H1 (cell line): ENCODE results near the gene CRIP1. TPM values are rescaled to one million over a fixed set of nuclear protein-coding genes. Genes with fewer than 3 reads are reported as not detected.

Experiments used
- CTCF ChIA-PET: fragments of 300-600 bp; sonication (Branson Sonifier 250); formaldehyde crosslinking; loops from one replicate; lab custom pipeline; 2021; ENCODE audit not compliant: partially characterized antibody; lab: Charles Lee
- POLR2A ChIA-PET: fragments of 300-600 bp; sonication (Branson Sonifier 250); formaldehyde crosslinking; loops from one replicate; lab custom pipeline; 2021; ENCODE audit warnings: inconsistent platforms; ENCODE audit not compliant: partially characterized antibody; lab: Charles Lee
- DNase-seq, 2 experiments: peaks; one replicate each; pipeline versions ENCODE4 v3.0.0 to v3.0.0-alpha.2; 2010 to 2022; ENCODE audit warnings: low spot score in 2 of 2, low read depth in 1 of 2, mixed read lengths in 1 of 2
- FAIRE-seq: peaks from 2 replicates; lab custom pipeline; 2011; peaks lifted over from hg19 to GRCh38; lab: Jason Lieb, UNC
- H2AFZ ChIP-seq: 2 replicates; pipeline ENCODE4 v1.8.1; 2012; ENCODE audit warnings: low read length, inconsistent platforms
- H2AK5ac ChIP-seq: 2 replicates; pipeline ENCODE4 v1.6.1; 2013; ENCODE audit warnings: low read depth, low read length
- H2BK120ac ChIP-seq: replicated peaks from 2 replicates; pipeline ENCODE3; 2013; ENCODE audit warnings: low read depth, low read length, inconsistent platforms
- H2BK12ac ChIP-seq: 2 replicates; pipeline ENCODE4 v1.6.1; 2013; ENCODE audit warnings: low read depth, low read length
- H2BK15ac ChIP-seq: 2 replicates; pipeline ENCODE4 v1.6.1; 2013; ENCODE audit warnings: low read length
- H2BK20ac ChIP-seq: 2 replicates; pipeline ENCODE4 v1.6.1; 2013; ENCODE audit warnings: low read length
- H2BK5ac ChIP-seq: 2 replicates; pipeline ENCODE4 v1.6.1; 2013; ENCODE audit warnings: low read depth, low read length
- H3K14ac ChIP-seq: 2 replicates; pipeline ENCODE4 v1.6.1; 2013; ENCODE audit warnings: inconsistent platforms; ENCODE audit not compliant: insufficient read length
- H3K18ac ChIP-seq: 2 replicates; pipeline ENCODE4 v1.6.1; 2013; ENCODE audit warnings: low read length; ENCODE audit errors: extremely low read depth
- H3K23ac ChIP-seq: 2 replicates; pipeline ENCODE4 v1.6.1; 2013; ENCODE audit warnings: inconsistent platforms; ENCODE audit not compliant: insufficient read length
- H3K23me2 ChIP-seq: 2 replicates; pipeline ENCODE4 v1.6.1; 2013; ENCODE audit warnings: low read depth, low read length
- H3K27ac ChIP-seq: 2 replicates; pipeline ENCODE4 v1.6.1; 2011; ENCODE audit warnings: low read depth, low read length, inconsistent platforms
- H3K27me3 ChIP-seq, 4 experiments: replicated peaks in 1 of 4; 1 replicate in 1 of 4; 2 replicates in 3 of 4; pipeline versions ENCODE4 v1.6.1 to v1.8.1; 2011 to 2013; ENCODE audit warnings: low read length in 3 of 4, mild to moderate bottlenecking in 3 of 4, inconsistent platforms in 2 of 4, mixed read lengths in 2 of 4, moderate library complexity in 1 of 4; ENCODE audit not compliant: control insufficient read depth in 3 of 4, insufficient read depth in 3 of 4; ENCODE audit errors: extremely low read depth in 1 of 4
- H3K36me3 ChIP-seq, 4 experiments: 2 replicates each; pipeline versions ENCODE4 v1.6.1 to v1.8.1; 2011 to 2013; ENCODE audit warnings: mild to moderate bottlenecking in 4 of 4, low read length in 3 of 4, moderate library complexity in 2 of 4, control low read depth in 1 of 4, inconsistent platforms in 1 of 4; ENCODE audit not compliant: insufficient read depth in 4 of 4, control insufficient read depth in 2 of 4
- H3K4ac ChIP-seq: replicated peaks from 2 replicates; pipeline ENCODE3; 2013; ENCODE audit warnings: low read length, low read depth, mixed read lengths, inconsistent platforms; ENCODE audit not compliant: insufficient read length
- H3K4me1 ChIP-seq, 4 experiments: replicated peaks in 1 of 4; 1 replicate in 1 of 4; 2 replicates in 3 of 4; pipeline versions ENCODE4 v1.6.1 to v1.8.1; 2011 to 2013; ENCODE audit warnings: low read length in 3 of 4, inconsistent platforms in 2 of 4, mixed read lengths in 1 of 4; ENCODE audit not compliant: insufficient read depth in 4 of 4, control insufficient read depth in 3 of 4
- H3K4me2 ChIP-seq, 2 experiments: 2 replicates each; pipeline versions ENCODE4 v1.6.1 to v1.8.1; 2011 to 2013; ENCODE audit warnings: low read depth in 2 of 2, low read length in 2 of 2, control low read depth in 1 of 2, inconsistent platforms in 1 of 2, mild to moderate bottlenecking in 1 of 2; ENCODE audit not compliant: insufficient read depth in 1 of 2
- H3K4me3 ChIP-seq, 4 experiments: fragments of 200-600, 300-600 bp in 1 of 4; sonication (generic), shearing (Covaris generic), sonication (Bioruptor Twin) in 1 of 4; 2 replicates each; pipeline versions ENCODE4 v1.5.1 to v1.8.1; 2011 to 2016; ENCODE audit warnings: low read length in 4 of 4, low read depth in 3 of 4, control low read depth in 2 of 4, inconsistent platforms in 2 of 4, mild to moderate bottlenecking in 2 of 4, mixed read lengths in 1 of 4, moderate library complexity in 1 of 4; ENCODE audit not compliant: insufficient read depth in 2 of 4; ENCODE audit errors: extremely low read depth in 1 of 4
- H3K56ac ChIP-seq: replicated peaks from 2 replicates; pipeline ENCODE3; 2013; ENCODE audit warnings: low read depth, mild to moderate bottlenecking, mixed read lengths, low read length, inconsistent platforms; ENCODE audit not compliant: insufficient read length
- H3K79me1 ChIP-seq: 2 replicates; pipeline ENCODE4 v1.6.1; 2013; ENCODE audit warnings: low read depth, low read length, control low read depth
- H3K79me2 ChIP-seq, 2 experiments: 2 replicates each; pipeline versions ENCODE4 v1.6.1 to v1.8.1; 2012 to 2013; ENCODE audit warnings: low read length in 2 of 2, mild to moderate bottlenecking in 2 of 2, inconsistent platforms in 1 of 2; ENCODE audit not compliant: insufficient read depth in 2 of 2, control insufficient read depth in 1 of 2
- H3K9ac ChIP-seq, 4 experiments: replicated peaks in 1 of 4; 1 replicate in 1 of 4; 2 replicates in 3 of 4; pipeline versions ENCODE4 v1.6.1 to v1.8.1; 2011 to 2013; ENCODE audit warnings: low read depth in 3 of 4, low read length in 3 of 4, control low read depth in 2 of 4, mild to moderate bottlenecking in 2 of 4, moderate library complexity in 2 of 4, inconsistent platforms in 1 of 4; ENCODE audit errors: extremely low read depth in 1 of 4
- H3K9me3 ChIP-seq, 2 experiments: 2 replicates each; pipeline versions ENCODE4 v1.6.1 to v1.8.1; 2012 to 2013; ENCODE audit warnings: mild to moderate bottlenecking in 2 of 2, moderate library complexity in 2 of 2, control low read depth in 1 of 2, inconsistent platforms in 1 of 2, low read depth in 1 of 2, low read length in 1 of 2, mixed read lengths in 1 of 2; ENCODE audit not compliant: insufficient read depth in 2 of 2
- H4K20me1 ChIP-seq, 2 experiments: replicated peaks in 1 of 2; 2 replicates each; pipeline versions ENCODE3 to v1.8.1; 2011 to 2013; ENCODE audit warnings: inconsistent platforms in 2 of 2, low read length in 2 of 2, mild to moderate bottlenecking in 1 of 2; ENCODE audit not compliant: insufficient read depth in 2 of 2, control insufficient read depth in 1 of 2
- H4K5ac ChIP-seq: 2 replicates; pipeline ENCODE4 v1.6.1; 2013; ENCODE audit warnings: low read length, low read depth, mixed read lengths, inconsistent platforms; ENCODE audit not compliant: insufficient read length
- H4K8ac ChIP-seq: 2 replicates; pipeline ENCODE4 v1.8.0; 2013; ENCODE audit warnings: mild to moderate bottlenecking, moderate library complexity, low read length, inconsistent platforms; ENCODE audit not compliant: insufficient read depth; ENCODE audit errors: extremely low read depth
- H4K91ac ChIP-seq: replicated peaks from 2 replicates; pipeline ENCODE3; 2013; ENCODE audit warnings: low read length, mixed read lengths, inconsistent platforms; ENCODE audit not compliant: insufficient read length
- CTBP2 ChIP-seq: IDR thresholded peaks from 2 replicates; pipeline ENCODE4 v1.7.0; 2011; ENCODE audit warnings: borderline replicate concordance, mild to moderate bottlenecking, moderate library complexity, mixed read lengths, low read length; ENCODE audit not compliant: insufficient read depth, insufficient read length
- EP300 ChIP-seq, 2 experiments: IDR thresholded peaks; 1 replicate in 1 of 2; 2 replicates in 1 of 2; pipeline ENCODE4 v1.6.1; 2011 to 2012; ENCODE audit warnings: low read depth in 2 of 2, low read length in 2 of 2, mild to moderate bottlenecking in 2 of 2, borderline replicate concordance in 1 of 2, inconsistent platforms in 1 of 2, moderate library complexity in 1 of 2
- KDM4A ChIP-seq: IDR thresholded peaks from one replicate; pipeline ENCODE4 v1.7.1; 2012; ENCODE audit warnings: low read depth, mild to moderate bottlenecking, moderate library complexity, low read length, inconsistent platforms; ENCODE audit not compliant: severe bottlenecking
- KDM5A ChIP-seq: fragments of 200-600 bp; IDR thresholded peaks from 2 replicates; pipeline ENCODE4 v1.7.1; 2012; ENCODE audit warnings: mild to moderate bottlenecking, low read length, inconsistent platforms, mixed read lengths
- MAX ChIP-seq: IDR thresholded peaks from 2 replicates; pipeline ENCODE4 v1.6.1; 2012; ENCODE audit warnings: inconsistent platforms
- SP2 ChIP-seq: IDR thresholded peaks from 2 replicates; pipeline ENCODE4 v1.6.1; 2012; ENCODE audit warnings: mild to moderate bottlenecking, low read length, inconsistent platforms
- YY1 ChIP-seq: IDR thresholded peaks from 2 replicates; pipeline ENCODE4 v1.6.1; 2011; ENCODE audit warnings: low read depth, mild to moderate bottlenecking, low read length
- WGBS, 2 experiments: shearing (Covaris generic) in 1 of 2; methylation state at CpG; one replicate each; pipeline versions ENCODE4 v1.1.6 to v1.1.7; 2013 to 2015; ENCODE audit warnings: low lambda C conversion rate in 2 of 2, mixed read lengths in 2 of 2, inconsistent platforms in 1 of 2, low coverage in 1 of 2, missing lambda C conversion rate in 1 of 2; ENCODE audit not compliant: insufficient replicate concordance in 2 of 2, insufficient coverage in 1 of 2, insufficient read length in 1 of 2; ENCODE audit errors: extremely low coverage in 1 of 2, missing lambda C conversion rate in 1 of 2; 5-methylcytosine and 5-hydroxymethylcytosine counted together
- polyA plus RNA-seq, 7 experiments: library from polyadenylated mRNA; depleted of rRNA in 3 of 7; stranded (reverse) in 5 of 7; unstranded in 2 of 7; fragments of >200 nt in 5 of 7; fragments of 200-250 nt in 2 of 7; gene quantifications; 1 replicate in 5 of 7; 2 replicates in 1 of 7; 4 replicates in 1 of 7; pipeline versions ENCODE4 v1.2.1 to v1.2.3, GENCODE V29; 2011 to 2013; ENCODE audit warnings: missing spikeins in 2 of 7, mixed read lengths in 2 of 7
- total RNA-seq: library from RNA; stranded (reverse); fragmentation: NEBNext Ultra II Directional; extraction: Animal tissue kit (Norgen Biotek cat#: 25700); gene quantifications from 2 replicates; pipeline ENCODE4 v1.2.1, GENCODE V29; 2021

CRIP1 gene
- total and polyA plus RNA-seq, 2 of the 8 experiments (the other 6 are each of a cell fraction or from before 2014, with no cell fraction given) = 1.2 to 2.2 TPM

GRCh38 chr14:105519946-105520698 is 33.4 kb downstream of the CRIP1 start:
- no peak overlapping the region for H4K91ac ChIP-seq
- FAIRE-seq = no peak
- peaks cover 0 to 4% (median 2%) of the 10 kb centered on the region in 4 experiments; a peak in 4 of 7 replicates for H3K27me3 ChIP-seq
- no peak for TF ChIP-seq EP300 (IDR thresholded peaks at IDR 0.05; ENCODE audit: borderline replicate concordance in 1 of 2, low read depth in 2 of 2, low read length in 2 of 2)
- TF ChIP-seq SP2 = no peak
- TF ChIP-seq KDM5A = no peak
- no peak for TF ChIP-seq KDM4A
- TF ChIP-seq CTBP2 = no peak
- no peak for TF ChIP-seq MAX
- TF ChIP-seq YY1 = no peak

More at GRCh38 chr14:105519946-105520698, 33.4 kb downstream of the CRIP1 start:
- no peak overlapping the region for H2BK120ac ChIP-seq
- H3K36me3 ChIP-seq = no peaks in the 10 kb centered on the region
- CTCF ChIA-PET = interaction anchor here (1.2 kb wide), 1 partner anchor 18 kb away, joined by 5 read pairs; no protein-coding TSS in a partner anchor
- H3K4ac ChIP-seq = no peak overlapping the region
- no peak overlapping the region for H3K56ac ChIP-seq
- no peak overlapping the region for H2AK5ac ChIP-seq
- H2AFZ ChIP-seq = no peak overlapping the region
- no peaks in the 10 kb centered on the region for H3K79me2 ChIP-seq
- no peak overlapping the region for H4K8ac ChIP-seq
- H3K14ac ChIP-seq = no peak overlapping the region
- H4K5ac ChIP-seq = no peak overlapping the region
- no peaks in the 10 kb centered on the region; a peak in 2 of 4 replicates for H3K9me3 ChIP-seq
- no peaks in the 10 kb centered on the region for H3K4me1 ChIP-seq
- POLR2A ChIA-PET = no interaction called here
- no peaks in the 10 kb centered on the region for H3K79me1 ChIP-seq
- H3K4me2 ChIP-seq = no peak overlapping the region
- H4K20me1 ChIP-seq = no peaks in the 10 kb centered on the region
- no peak overlapping the region for H2BK5ac ChIP-seq
- H3K23ac ChIP-seq = no peak overlapping the region
- H3K18ac ChIP-seq = no peak overlapping the region
- no peaks in the 10 kb centered on the region; the same call in 1 of the 2 replicates for H3K23me2 ChIP-seq
- no peak overlapping the region for H2BK12ac ChIP-seq
- 83% methylated on average over 14 of the region's 14 CpGs; no CpG with 5 or more reads in 1 of the 2 experiments for WGBS, 2 experiments
- H3K4me3 ChIP-seq = no peak overlapping the region
- no peak overlapping the region for H2BK15ac ChIP-seq
- no peak overlapping the region for H2BK20ac ChIP-seq
- no peak overlapping the region for H3K9ac ChIP-seq
- H3K27ac ChIP-seq = no peak overlapping the region
- no peak for DNase-seq
